K562 (cell line): Measurements from ENCODE around the gene IFNAR2. TPM values are rescaled to one million over a fixed set of nuclear protein-coding genes. Genes with fewer than 3 reads are reported as not detected.
A peak's percentile ranks its signal among the peaks of the same experiment; 100 is the strongest.

Experiments used
- AFF1 ChIP-seq, 2 experiments: fragments of 450-650 bp; IDR thresholded peaks; 2 replicates each; pipeline ENCODE4 v1.6.1; 2018; ENCODE audit warnings: mild to moderate bottlenecking in 2 of 2, low read depth in 1 of 2; ENCODE audit not compliant: partially characterized antibody in 2 of 2
- ARHGAP35 ChIP-seq: fragments of 450-650 bp; IDR thresholded peaks from 2 replicates; pipeline ENCODE4 v1.6.1; 2018; ENCODE audit not compliant: partially characterized antibody
- CBFA2T3 ChIP-seq: fragments of 450-650 bp; IDR thresholded peaks from 2 replicates; pipeline ENCODE4 v1.6.1; 2017
- CSDE1 ChIP-seq, 2 experiments: fragments of 450-650 bp; IDR thresholded peaks; 2 replicates each; pipeline ENCODE4 v1.6.1; 2016; ENCODE audit warnings: mild to moderate bottlenecking in 1 of 2
- DDX20 ChIP-seq: fragments of 450-650 bp; IDR thresholded peaks from 2 replicates; pipeline ENCODE4 v1.6.1; 2016; ENCODE audit warnings: missing genetic modification characterization, low read depth, mild to moderate bottlenecking, missing compliant biosample characterization, moderate library complexity
- HDAC3 ChIP-seq: fragments of 450-650 bp; IDR thresholded peaks from 2 replicates; pipeline ENCODE4 v1.6.1; 2018; ENCODE audit warnings: borderline replicate concordance, mild to moderate bottlenecking, moderate library complexity; ENCODE audit not compliant: partially characterized antibody
- JUNB ChIP-seq: fragments of 450-650 bp; formaldehyde crosslinking; conservative IDR thresholded peaks from 2 replicates; pipeline ENCODE4 v1.4.0; 2020; ENCODE audit warnings: mild to moderate bottlenecking
- MEIS2 ChIP-seq: fragments of 450-650 bp; IDR thresholded peaks from 2 replicates; pipeline ENCODE4 v1.6.1; 2014; ENCODE audit warnings: mild to moderate bottlenecking; ENCODE audit not compliant: partially characterized antibody
- NR2F6 ChIP-seq: fragments of 450-650 bp; formaldehyde crosslinking; IDR thresholded peaks from 2 replicates; pipeline ENCODE4 v1.4.0; 2020; ENCODE audit warnings: mild to moderate bottlenecking
- PCBP2 ChIP-seq: fragments of 200-400 bp; formaldehyde crosslinking; IDR thresholded peaks from 2 replicates; pipeline ENCODE4 v1.6.1; 2018; ENCODE audit warnings: low read length, low read depth, mild to moderate bottlenecking, moderate library complexity; ENCODE audit not compliant: poor library complexity, severe bottlenecking
- PHF20 ChIP-seq: fragments of 450-650 bp; IDR thresholded peaks from 2 replicates; pipeline ENCODE4 v1.6.1; 2018; ENCODE audit not compliant: partially characterized antibody
- RBM17 ChIP-seq: fragments of 200-400 bp; formaldehyde crosslinking; IDR thresholded peaks from 2 replicates; pipeline ENCODE4 v1.6.1; 2017; ENCODE audit warnings: low read depth, mild to moderate bottlenecking, low read length, borderline replicate concordance
- RCOR1 ChIP-seq, 2 experiments: IDR thresholded peaks; 2 replicates each; pipeline ENCODE4 v1.6.1; 2012; ENCODE audit warnings: low read depth in 2 of 2, low read length in 2 of 2, borderline replicate concordance in 1 of 2, improper control_type of control experiment in 1 of 2
- SMAD4 ChIP-seq: fragments of 250-450 bp; sonication (Bioruptor Pico); conservative IDR thresholded peaks from 2 replicates; pipeline ENCODE4 v1.8.0; 2021; ENCODE audit warnings: inconsistent platforms, mild to moderate bottlenecking, moderate library complexity
- SMARCA4 ChIP-seq: fragments of 450-650 bp; IDR thresholded peaks from 2 replicates; pipeline ENCODE4 v1.6.1; 2016
- SMARCA5 ChIP-seq: fragments of 450-650 bp; IDR thresholded peaks from 2 replicates; pipeline ENCODE4 v1.6.1; 2016
- SMARCB1 ChIP-seq: IDR thresholded peaks from 2 replicates; pipeline ENCODE4 v1.6.1; 2011; ENCODE audit warnings: improper control_type of control experiment, low read depth; ENCODE audit not compliant: insufficient read length
- SRSF7 ChIP-seq: fragments of 200-400 bp; formaldehyde crosslinking; optimal IDR thresholded peaks from 2 replicates; pipeline ENCODE3; 2017; ENCODE audit warnings: mild to moderate bottlenecking, low read depth, low read length
- U2AF2 ChIP-seq: fragments of 200-400 bp; formaldehyde crosslinking; optimal IDR thresholded peaks from 2 replicates; pipeline ENCODE3; 2017; ENCODE audit warnings: low read depth, mild to moderate bottlenecking, low read length
- ZNF316 ChIP-seq: fragments of 450-650 bp; IDR thresholded peaks from 2 replicates; pipeline ENCODE4 v1.6.1; 2016
- ZNF512 ChIP-seq: IDR thresholded peaks from 2 replicates; pipeline ENCODE4 v1.6.1; 2016; ENCODE audit warnings: missing genetic modification characterization, missing compliant biosample characterization
- ZNF57 ChIP-seq: fragments of 450-650 bp; formaldehyde crosslinking; IDR thresholded peaks from 2 replicates; pipeline ENCODE4 v1.4.0; 2020; ENCODE audit warnings: mild to moderate bottlenecking, moderate library complexity
- ZNF695 ChIP-seq: fragments of 450-650 bp; formaldehyde crosslinking; IDR thresholded peaks from 2 replicates; pipeline ENCODE4 v1.4.0; 2020; ENCODE audit warnings: mild to moderate bottlenecking, moderate library complexity
- polyA plus RNA-seq, 8 experiments: library from polyadenylated mRNA; depleted of rRNA in 4 of 8; stranded (reverse) in 5 of 8; unstranded in 3 of 8; fragments of >200 nt; fragmentation: Nextera tagmentation in 2 of 8; fragmentation: Illumina TruSeq in 1 of 8; extraction: Ambion mirVana in 2 of 8; extraction: Trizol in 1 of 8; gene quantifications; 2 replicates each; pipeline versions ENCODE4 v1.2.1 to v1.2.3, GENCODE V29; 2011 to 2014; ENCODE audit warnings: inconsistent platforms in 1 of 8, missing spikeins in 1 of 8
- total RNA-seq, 7 experiments: library from RNA; depleted of rRNA in 6 of 7; stranded (reverse); fragments of >200 nt in 6 of 7; fragmentation: Illumina TruSeq in 2 of 7; extraction: Trizol in 2 of 7; gene quantifications; 2 replicates each; pipeline versions ENCODE4 v1.2.1 to v1.2.3, GENCODE V29; 2011 to 2021; ENCODE audit warnings: low replicate concordance in 1 of 7
- TF ChIP-seq, protein P1 (sequence below): sonication (generic); formaldehyde crosslinking; IDR thresholded peaks from 2 replicates; pipeline ENCODE4 v1.8.0; 2022; ENCODE audit warnings: mild to moderate bottlenecking, low read depth, missing genetic modification reagents

Gene IFNAR2
- total and polyA plus RNA-seq, 9 of the 15 experiments (the other 6 are each of a cell fraction or from before 2014, with no cell fraction given) = 1.7 to 48.3 (median 8.4) TPM

DNA sequence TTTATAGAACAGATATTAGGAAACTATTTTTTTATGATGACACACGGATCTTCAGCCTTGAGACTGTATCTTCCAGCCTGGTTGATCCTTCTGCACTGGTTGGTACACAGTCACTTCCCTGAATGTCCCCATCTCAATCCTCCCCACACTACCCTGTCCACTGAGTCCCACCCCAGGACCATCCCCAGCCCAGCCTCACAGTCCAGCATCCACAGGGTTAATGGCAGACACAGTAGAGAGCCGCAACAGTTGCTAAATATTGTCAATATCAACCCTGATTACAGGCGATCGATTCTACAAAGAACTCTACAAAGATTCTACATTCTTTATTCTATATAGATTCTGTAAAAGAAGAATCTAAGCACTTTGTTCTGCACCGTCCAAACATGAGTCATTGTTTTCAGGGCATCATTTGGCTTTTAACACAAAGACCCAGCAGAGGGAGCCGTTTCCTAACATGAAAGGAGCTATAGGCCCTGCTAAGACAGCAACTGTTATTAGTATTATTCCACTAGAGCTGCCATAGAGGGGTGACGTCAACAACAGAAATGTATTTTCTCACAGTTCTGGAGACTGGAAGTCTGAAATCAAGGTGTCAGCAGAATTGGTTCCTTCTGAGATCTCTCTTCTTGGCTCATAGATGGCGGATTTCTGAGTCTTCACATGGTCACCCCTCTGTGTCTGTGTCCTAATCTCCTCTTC, 30.1 kb upstream of the IFNAR2 start (continued):
- TF ChIP-seq, protein P1, sequence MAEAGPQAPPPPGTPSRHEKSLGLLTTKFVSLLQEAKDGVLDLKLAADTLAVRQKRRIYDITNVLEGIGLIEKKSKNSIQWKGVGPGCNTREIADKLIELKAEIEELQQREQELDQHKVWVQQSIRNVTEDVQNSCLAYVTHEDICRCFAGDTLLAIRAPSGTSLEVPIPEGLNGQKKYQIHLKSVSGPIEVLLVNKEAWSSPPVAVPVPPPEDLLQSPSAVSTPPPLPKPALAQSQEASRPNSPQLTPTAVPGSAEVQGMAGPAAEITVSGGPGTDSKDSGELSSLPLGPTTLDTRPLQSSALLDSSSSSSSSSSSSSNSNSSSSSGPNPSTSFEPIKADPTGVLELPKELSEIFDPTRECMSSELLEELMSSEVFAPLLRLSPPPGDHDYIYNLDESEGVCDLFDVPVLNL (CRISPR knock-in tag) = no peak
- TF ChIP-seq PHF20 (no peak), RBM17 (no peak), ZNF512 (tag) (no peak), SMARCA5 (no peak), CBFA2T3 (no peak), ZNF695 (CRISPR knock-in tag) (no peak), AFF1 (IDR thresholded peaks at IDR 0.05; ENCODE audit: low read depth in 1 of 2, partially characterized antibody in 2 of 2) (no peak), ZNF57 (CRISPR knock-in tag) (no peak), RCOR1 (IDR thresholded peaks at IDR 0.05; ENCODE audit: borderline replicate concordance in 1 of 2, low read depth in 2 of 2, low read length in 2 of 2) (peak in 1 of 2 experiments; percentile 67; a peak in 1 of 4 replicates), SMARCA4 (no peak), SMAD4 (CRISPR knock-in tag) (peak; percentile 69), NR2F6 (no peak), JUNB (CRISPR knock-in tag) (0 out of 2 replicates have a peak, but pooled peaks have one; percentile 38), DDX20 (tag) (no peak), U2AF2 (no peak), CSDE1 (IDR thresholded peaks at IDR 0.05) (no peak), SRSF7 (no peak), MEIS2 (no peak), PCBP2 (no peak), ZNF316 (peak; percentile 97), ARHGAP35 (no peak), SMARCB1 (no peak), HDAC3 (no peak)
